ENCODE results near the gene FHIP2A. TPM values are rescaled to one million over a fixed set of nuclear protein-coding genes. Genes with fewer than 3 reads are reported as not detected.
A peak's percentile ranks its signal among the peaks of the same experiment; 100 is the strongest.

FHIP2A gene
- total and polyA plus RNA-seq, 4 experiments from 2014 or later: 8.8 to 32.1 (median 19.6) TPM

DNA sequence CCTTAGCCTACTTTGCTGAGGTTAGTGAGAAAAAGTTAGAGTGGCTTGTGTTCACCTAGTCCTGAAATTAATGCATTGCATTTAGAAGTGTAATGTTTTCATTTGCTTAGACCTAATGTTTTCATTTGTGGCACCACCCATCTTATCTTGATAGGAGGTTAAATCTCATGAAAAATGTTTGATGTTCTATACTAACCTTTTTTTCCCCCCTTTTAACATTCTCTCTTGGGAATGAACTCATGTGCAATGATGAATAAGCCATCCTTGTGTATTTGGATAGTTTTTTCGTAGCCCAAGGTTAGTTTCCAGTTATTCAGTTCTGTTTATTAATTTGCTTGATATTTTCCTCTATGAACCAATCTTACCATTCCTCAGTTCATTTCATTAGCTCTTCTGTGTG, 2.8 kb downstream of the FHIP2A start:
- Histone ChIP-seq H3K36me3 (ENCODE audit: insufficient read depth, low read length) (no peaks in the 10 kb centered on the region), H3K27ac (ENCODE audit: low read depth, low read length) (no peak overlapping the region), H3K9me3 (ENCODE audit: control insufficient read depth in 1 of 2, low read length in 2 of 2) (no peaks in the 10 kb centered on the region), H3K4me1 (ENCODE audit: insufficient read depth, low read length) (peaks cover 58% of the 10 kb centered on the region), H3K27me3 (ENCODE audit: insufficient read depth, low read length) (no peaks in the 10 kb centered on the region), H3K4me3 (ENCODE audit: low read length in 2 of 2) (no peak overlapping the region)
- Mint-ChIP-seq H3K27me3 (no peaks in the 10 kb centered on the region), H3K27ac (peak overlapping the region in 4 of 7 donors; percentile 14 to 92 (median 30)), H3K4me3 (peak overlapping the region; percentile 30 to 72 (median 52)), H3K36me3 (peaks cover 4 to 13% of the 10 kb centered on the region in 2 donors), H3K4me1 (peaks cover 38 to 62% (median 50%) of the 10 kb centered on the region in 4 donors), H3K9me3 (no peaks in the 10 kb centered on the region)
- POLR2A ChIA-PET (ENCODE audit: partially characterized antibody): no interaction called here
- DNase-seq: no peak
- CTCF ChIA-PET (ENCODE audit: partially characterized antibody): no interaction called here
- intact Hi-C loops (cut with micrococcal nuclease): loop anchor here (5.0 to 10.0 kb wide), 2 partner anchors 282 to 650 kb away; partner anchors contain the start of genes CCDC186 and TDRD1

DNA sequence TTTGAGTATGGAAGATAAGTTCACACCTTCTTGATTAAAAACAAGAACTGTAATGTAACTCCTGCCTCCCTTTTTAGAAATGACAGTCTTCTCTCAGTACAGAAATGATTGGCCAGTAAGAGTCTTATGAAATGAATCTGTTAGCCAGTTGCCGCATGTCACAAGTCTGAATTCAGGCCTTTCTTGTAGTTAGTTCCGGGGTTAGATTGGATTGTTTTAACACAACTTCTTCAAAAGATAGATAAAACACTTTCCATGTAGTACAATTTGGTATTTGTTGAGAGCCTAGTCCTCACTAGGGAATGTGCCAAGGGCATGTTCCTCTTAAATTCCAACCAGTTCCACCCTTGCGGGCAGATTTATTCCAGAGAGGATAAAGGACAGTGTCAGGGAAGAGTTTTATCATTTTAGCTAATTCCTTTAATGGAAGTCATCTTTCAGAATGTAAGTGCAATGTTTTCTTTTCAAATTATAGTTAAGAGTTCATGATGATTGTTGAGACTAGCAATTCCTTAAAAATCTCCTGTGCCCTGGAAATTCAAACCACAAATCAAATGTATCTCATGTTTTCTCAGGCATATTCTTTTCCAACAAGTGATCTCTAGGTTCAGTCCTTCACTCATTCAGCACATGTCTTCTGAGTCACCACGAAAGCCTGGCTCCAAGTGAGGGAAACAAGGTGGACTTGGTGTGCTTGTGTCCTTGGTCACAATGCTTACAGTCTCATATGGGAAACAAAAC, 4.1 kb downstream of the FHIP2A start:
- Mint-ChIP-seq H3K4me1 (peaks cover 45 to 74% (median 59%) of the 10 kb centered on the region in 4 donors), H3K36me3 (peaks cover 4 to 13% of the 10 kb centered on the region in 2 donors), H3K27me3 (no peaks in the 10 kb centered on the region), H3K4me3 (peak overlapping the region in 6 of 8 donors; percentile 15 to 63 (median 35)), H3K9me3 (no peaks in the 10 kb centered on the region), H3K27ac (peak overlapping the region in 5 of 7 donors; percentile 0 to 48 (median 35))
- ChIA-PET CTCF (ENCODE audit: partially characterized antibody) (no interaction called here), POLR2A (ENCODE audit: partially characterized antibody) (no interaction called here)
- Histone ChIP-seq H3K9me3 (ENCODE audit: control insufficient read depth in 1 of 2, low read length in 2 of 2) (no peaks in the 10 kb centered on the region), H3K36me3 (ENCODE audit: insufficient read depth, low read length) (no peaks in the 10 kb centered on the region), H3K4me3 (ENCODE audit: low read length in 2 of 2) (no peak overlapping the region), H3K27ac (ENCODE audit: low read depth, low read length) (no peak overlapping the region), H3K27me3 (ENCODE audit: insufficient read depth, low read length) (no peaks in the 10 kb centered on the region), H3K4me1 (ENCODE audit: insufficient read depth, low read length) (peaks cover 66% of the 10 kb centered on the region)
- intact Hi-C loops (cut with micrococcal nuclease): loop anchor here (10.0 kb wide), 1 partner anchor 651 kb away; the partner anchor contains the start of genes CCDC186 and TDRD1
- DNase-seq: no peak

DNA sequence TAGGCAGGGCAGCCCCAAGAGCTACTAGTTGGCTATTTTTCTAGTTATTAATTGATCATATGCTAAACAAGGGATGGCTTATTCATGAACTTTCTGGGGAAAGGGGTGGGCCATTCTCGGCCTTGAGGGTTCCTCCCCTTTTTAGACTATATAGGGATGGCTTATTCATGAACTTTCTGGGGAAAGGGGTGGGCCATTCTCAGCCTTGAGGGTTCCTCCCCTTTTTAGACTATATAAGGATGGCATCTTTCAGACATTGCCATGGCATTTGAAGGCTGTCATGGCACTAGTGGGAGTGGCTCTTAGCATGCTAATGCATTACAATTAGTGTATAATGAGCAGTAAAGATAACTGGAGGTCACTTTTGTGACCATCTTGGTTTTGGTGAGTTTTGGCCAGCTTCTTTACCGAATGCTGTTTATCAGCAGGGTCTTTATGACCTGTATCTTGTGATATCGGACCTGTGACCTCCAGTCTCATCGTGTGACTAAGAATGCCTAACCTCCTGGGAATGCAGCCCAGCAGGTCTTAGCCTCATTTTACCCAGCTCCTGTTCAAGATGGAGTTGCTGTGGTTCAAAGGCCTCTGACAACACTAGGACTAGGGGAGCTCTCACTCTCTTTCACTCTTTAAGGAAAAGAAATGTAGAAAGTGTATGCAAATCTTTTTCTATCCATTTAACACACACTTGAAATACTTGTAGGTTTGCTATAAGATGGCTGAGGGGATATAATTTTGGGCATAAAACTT, 7.8 kb downstream of the FHIP2A start:
- Histone ChIP-seq H3K36me3 (ENCODE audit: insufficient read depth, low read length) (peaks cover 5% of the 10 kb centered on the region), H3K27ac (ENCODE audit: low read depth, low read length) (no peak overlapping the region), H3K27me3 (ENCODE audit: insufficient read depth, low read length) (no peaks in the 10 kb centered on the region), H3K4me1 (ENCODE audit: insufficient read depth, low read length) (peaks cover 45% of the 10 kb centered on the region), H3K9me3 (ENCODE audit: control insufficient read depth in 1 of 2, low read length in 2 of 2) (no peaks in the 10 kb centered on the region), H3K4me3 (ENCODE audit: low read length in 2 of 2) (no peak overlapping the region)
- no peak for DNase-seq
- Mint-ChIP-seq H3K9me3 (no peaks in the 10 kb centered on the region), H3K4me3 (peak overlapping the region in 3 of 8 donors; percentile 7 to 30 (median 17)), H3K27ac (no peak overlapping the region), H3K27me3 (no peaks in the 10 kb centered on the region), H3K4me1 (peaks cover 38 to 67% (median 51%) of the 10 kb centered on the region in 4 donors), H3K36me3 (peaks cover 18 to 27% of the 10 kb centered on the region in 2 donors)
- CTCF ChIA-PET (ENCODE audit: partially characterized antibody): interaction anchor here (0.7 to 1.6 kb wide), 5 partner anchors 8 to 526 kb away, joined by 3 to 8 read pairs (median 4); partner anchors contain the start of gene FHIP2A
- POLR2A ChIA-PET (ENCODE audit: partially characterized antibody): interaction anchor here (1.0 kb wide), 1 partner anchor 8 kb away, joined by 3 read pairs; the partner anchor contains the start of gene FHIP2A
- intact Hi-C loops (cut with micrococcal nuclease): loop anchor here (10.0 kb wide), 1 partner anchor 655 kb away; the partner anchor contains the start of genes CCDC186 and TDRD1

DNA sequence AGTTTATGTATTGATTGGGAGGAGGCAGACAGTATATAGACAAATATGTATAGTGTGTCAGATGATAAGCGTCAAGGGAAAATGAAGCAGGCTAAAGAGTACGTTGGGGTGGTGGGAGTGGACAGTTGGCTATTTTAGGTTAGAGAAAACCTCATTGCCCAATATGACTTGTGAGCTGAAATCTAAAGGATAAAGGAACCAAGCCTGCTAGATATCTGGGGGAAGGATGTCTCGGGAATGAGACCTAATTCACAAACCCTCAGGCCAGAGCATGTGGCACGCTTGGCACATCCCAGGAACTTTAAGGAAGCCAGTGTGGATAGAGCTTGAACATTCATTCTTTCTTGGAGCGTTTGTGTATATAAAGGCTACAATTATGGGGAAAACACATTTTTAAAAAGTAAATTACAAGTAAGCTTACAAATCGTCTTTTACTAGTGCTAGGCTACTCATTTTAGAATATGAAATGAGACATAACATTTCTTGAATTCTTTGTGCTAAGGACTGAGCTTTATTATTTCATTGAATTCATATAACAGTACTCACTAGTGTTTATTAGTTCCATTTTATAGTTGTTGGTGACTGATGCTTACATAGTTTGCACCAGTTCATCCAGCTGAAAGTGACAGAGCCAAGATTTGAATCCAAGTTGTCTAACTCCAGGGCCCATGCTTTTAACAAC, 9.7 kb downstream of the FHIP2A start:
- Mint-ChIP-seq H3K9me3 (no peaks in the 10 kb centered on the region), H3K27me3 (no peaks in the 10 kb centered on the region), H3K36me3 (peaks cover 20 to 33% of the 10 kb centered on the region in 2 donors), H3K27ac (peak overlapping the region in 3 of 7 donors; percentile 32 to 35 (median 32)), H3K4me1 (peaks cover 25 to 50% (median 36%) of the 10 kb centered on the region in 4 donors), H3K4me3 (no peak overlapping the region)
- ChIA-PET CTCF (ENCODE audit: partially characterized antibody) (interaction anchor here (2.3 kb wide), 1 partner anchor 10 kb away, joined by 14 read pairs; the partner anchor contains the start of gene FHIP2A), POLR2A (ENCODE audit: partially characterized antibody) (interaction anchor here (0.7 to 3.2 kb wide), 4 partner anchors 9 to 305 kb away, joined by 3 to 21 read pairs (median 4); partner anchors contain the start of gene FHIP2A)
- Histone ChIP-seq H3K9me3 (ENCODE audit: control insufficient read depth in 1 of 2, low read length in 2 of 2) (no peaks in the 10 kb centered on the region), H3K27me3 (ENCODE audit: insufficient read depth, low read length) (no peaks in the 10 kb centered on the region), H3K27ac (ENCODE audit: low read depth, low read length) (no peak overlapping the region), H3K36me3 (ENCODE audit: insufficient read depth, low read length) (peaks cover 15% of the 10 kb centered on the region), H3K4me1 (ENCODE audit: insufficient read depth, low read length) (peaks cover 25% of the 10 kb centered on the region), H3K4me3 (ENCODE audit: low read length in 2 of 2) (no peak overlapping the region)
- intact Hi-C loops (cut with micrococcal nuclease): no loop called here
- no peak for DNase-seq

DNA sequence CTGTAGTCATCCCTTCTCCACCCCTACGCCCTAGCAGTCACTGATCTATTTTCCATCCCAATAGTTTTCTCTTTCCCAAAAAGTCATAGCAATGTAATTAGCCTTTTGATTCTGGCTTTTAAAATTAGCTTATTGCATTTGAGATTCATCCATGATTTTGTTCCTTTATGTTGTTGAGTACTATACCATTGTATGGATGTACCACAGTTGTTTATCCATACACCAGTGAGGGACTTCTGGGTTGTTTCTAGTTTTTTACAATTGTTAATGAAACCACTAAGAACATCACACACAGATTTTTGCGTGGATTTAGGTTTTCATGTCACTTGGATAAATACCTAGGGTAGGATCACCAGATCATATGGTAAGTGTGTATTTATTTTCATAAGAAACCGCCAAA, 16.1 kb downstream of the FHIP2A start:
- Histone ChIP-seq H3K36me3 (ENCODE audit: insufficient read depth, low read length) (peaks cover 30% of the 10 kb centered on the region), H3K4me3 (ENCODE audit: low read length in 2 of 2) (no peak overlapping the region), H3K9me3 (ENCODE audit: control insufficient read depth in 1 of 2, low read length in 2 of 2) (no peaks in the 10 kb centered on the region), H3K27me3 (ENCODE audit: insufficient read depth, low read length) (no peaks in the 10 kb centered on the region), H3K4me1 (ENCODE audit: insufficient read depth, low read length) (no peaks in the 10 kb centered on the region), H3K27ac (ENCODE audit: low read depth, low read length) (no peak overlapping the region)
- no peaks in the 10 kb centered on the region for H3K9me3 Mint-ChIP-seq
- H3K36me3 Mint-ChIP-seq: peaks cover 30 to 56% of the 10 kb centered on the region in 2 donors
- POLR2A ChIA-PET (ENCODE audit: partially characterized antibody): interaction anchor here (0.9 kb wide), 1 partner anchor 312 kb away, joined by 3 read pairs; no protein-coding TSS in a partner anchor
- CTCF ChIA-PET (ENCODE audit: partially characterized antibody): interaction anchor here (4.8 kb wide), 1 partner anchor 16 kb away, joined by 26 read pairs; the partner anchor contains the start of gene FHIP2A
- H3K4me1 Mint-ChIP-seq: peaks cover 0 to 6% (median 0%) of the 10 kb centered on the region in 4 donors
- H3K4me3 Mint-ChIP-seq: no peak overlapping the region
- H3K27ac Mint-ChIP-seq: no peak overlapping the region
- no peaks in the 10 kb centered on the region for H3K27me3 Mint-ChIP-seq
- intact Hi-C loops (cut with micrococcal nuclease): no loop called here
- DNase-seq: no peak

DNA sequence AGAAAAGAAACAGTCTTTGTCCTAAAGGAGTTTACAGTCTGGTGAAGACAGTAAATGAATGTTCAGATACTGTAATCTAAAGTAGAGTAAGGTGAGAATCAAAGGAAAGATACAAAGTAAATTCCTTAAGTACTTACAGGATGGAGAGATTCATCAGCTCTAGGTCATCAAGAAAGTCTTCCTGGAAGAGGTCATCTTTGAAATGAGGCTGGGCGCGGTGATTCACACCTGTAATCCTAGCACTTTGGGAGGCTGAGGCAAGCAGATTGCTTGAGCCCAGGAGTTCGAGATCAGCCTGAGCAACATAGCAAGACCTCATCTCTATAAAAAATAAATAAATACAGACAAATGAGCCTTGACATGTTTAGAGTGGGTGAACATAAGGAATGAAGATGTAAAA, 18.3 kb downstream of the FHIP2A start:
- H3K9me3 Mint-ChIP-seq: no peaks in the 10 kb centered on the region
- Histone ChIP-seq H3K36me3 (ENCODE audit: insufficient read depth, low read length) (peaks cover 35% of the 10 kb centered on the region), H3K27ac (ENCODE audit: low read depth, low read length) (no peak overlapping the region), H3K4me3 (ENCODE audit: low read length in 2 of 2) (no peak overlapping the region), H3K9me3 (ENCODE audit: control insufficient read depth in 1 of 2, low read length in 2 of 2) (no peaks in the 10 kb centered on the region), H3K4me1 (ENCODE audit: insufficient read depth, low read length) (no peaks in the 10 kb centered on the region), H3K27me3 (ENCODE audit: insufficient read depth, low read length) (no peaks in the 10 kb centered on the region)
- peaks cover 0 to 5% (median 0%) of the 10 kb centered on the region in 4 donors for H3K4me1 Mint-ChIP-seq
- DNase-seq: no peak
- ChIA-PET CTCF (ENCODE audit: partially characterized antibody) (no interaction called here), POLR2A (ENCODE audit: partially characterized antibody) (no interaction called here)
- intact Hi-C loops (cut with micrococcal nuclease): no loop called here
- no peak overlapping the region for H3K27ac Mint-ChIP-seq
- H3K4me3 Mint-ChIP-seq: no peak overlapping the region
- H3K36me3 Mint-ChIP-seq: peaks cover 29 to 57% of the 10 kb centered on the region in 2 donors
- H3K27me3 Mint-ChIP-seq: no peaks in the 10 kb centered on the region

Data from CD4-positive, alpha-beta memory T cell (primary cell).